ENCODE measurements around the gene MAP4.

GRCh38 chr3:47979070-47979469 is 37.1 kb downstream of the MAP4 start:
- TF ChIP-seq CTCF (IDR thresholded peaks at IDR 0.05) (no peak), POLR2A (IDR thresholded peaks at IDR 0.05; ENCODE audit: low read depth) (no peak)

Measured in esophagus muscularis mucosa (tissue), 3 donors.